ENCODE data around the gene MRPS31.
"Not testable (repeated sequence)": the region's sequence is repeated elsewhere in the genome, so short reads cannot be mapped to it uniquely, and the experiment has no call there.

The MRPS31 gene

DNA sequence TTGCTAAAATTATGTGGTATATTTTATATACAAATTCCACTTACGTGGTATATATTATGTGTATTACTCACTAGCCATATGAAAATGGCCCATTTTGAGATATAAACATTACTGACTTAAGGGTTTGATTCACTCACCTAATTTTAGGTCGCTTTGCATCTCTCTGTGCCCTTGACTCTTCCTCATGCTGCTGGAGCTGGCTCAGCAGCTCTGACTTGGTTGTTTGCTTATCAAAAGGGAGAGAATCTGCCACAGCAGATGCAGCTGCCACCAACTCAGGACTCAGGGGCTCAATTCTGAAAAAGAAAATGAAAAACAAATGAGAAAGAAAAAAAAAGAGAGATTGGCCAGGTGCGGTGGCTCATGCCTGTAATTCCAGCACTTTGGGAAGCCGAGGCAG lies 12.2 kb downstream of the MRPS31 start:
- DNase-seq: no peak

DNA sequence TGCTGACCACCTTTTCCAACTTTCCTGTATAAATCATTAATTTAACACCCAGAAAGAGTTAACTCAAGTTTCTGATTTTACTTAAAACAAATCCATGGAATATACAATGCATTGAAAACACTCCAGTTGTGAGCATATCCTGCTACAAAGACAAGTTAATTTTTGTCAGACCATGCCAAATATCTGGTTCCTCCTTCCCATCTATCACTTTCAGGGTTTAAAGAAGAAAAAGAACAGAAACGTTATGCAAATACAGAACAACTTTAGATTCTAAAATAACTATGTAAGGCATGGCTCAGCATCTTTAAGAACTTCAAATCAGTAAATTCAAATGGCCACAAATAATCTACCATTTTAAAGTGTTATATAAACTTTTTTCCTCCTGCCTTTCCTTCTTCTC lies 14.9 kb downstream of the MRPS31 start:
- DNase-seq: no peak

- DNase-seq: no peak
Observed at GRCh38 chr13:40755082-40755700, 15.8 kb downstream of the MRPS31 start.

GRCh38 chr13:40749327-40749726 lies 21.7 kb downstream of the MRPS31 start:
- no peak for DNase-seq

DNA sequence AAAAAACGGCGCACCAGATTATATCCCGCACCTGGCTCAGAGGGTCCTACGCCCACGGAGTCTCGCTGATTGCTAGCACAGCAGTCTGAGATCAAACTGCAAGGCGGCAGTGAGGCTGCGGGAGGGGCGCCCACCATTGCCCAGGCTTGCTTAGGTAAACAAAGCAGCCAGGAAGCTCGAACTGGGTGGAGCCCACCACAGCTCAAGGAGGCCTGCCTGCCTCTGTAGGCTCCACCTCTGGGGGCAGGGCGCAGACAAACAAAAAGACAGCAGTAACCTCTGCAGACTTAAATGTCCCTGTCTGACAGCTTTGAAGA lies 35.8 kb downstream of the MRPS31 start:
- not testable (repeated sequence) for DNase-seq

DNA sequence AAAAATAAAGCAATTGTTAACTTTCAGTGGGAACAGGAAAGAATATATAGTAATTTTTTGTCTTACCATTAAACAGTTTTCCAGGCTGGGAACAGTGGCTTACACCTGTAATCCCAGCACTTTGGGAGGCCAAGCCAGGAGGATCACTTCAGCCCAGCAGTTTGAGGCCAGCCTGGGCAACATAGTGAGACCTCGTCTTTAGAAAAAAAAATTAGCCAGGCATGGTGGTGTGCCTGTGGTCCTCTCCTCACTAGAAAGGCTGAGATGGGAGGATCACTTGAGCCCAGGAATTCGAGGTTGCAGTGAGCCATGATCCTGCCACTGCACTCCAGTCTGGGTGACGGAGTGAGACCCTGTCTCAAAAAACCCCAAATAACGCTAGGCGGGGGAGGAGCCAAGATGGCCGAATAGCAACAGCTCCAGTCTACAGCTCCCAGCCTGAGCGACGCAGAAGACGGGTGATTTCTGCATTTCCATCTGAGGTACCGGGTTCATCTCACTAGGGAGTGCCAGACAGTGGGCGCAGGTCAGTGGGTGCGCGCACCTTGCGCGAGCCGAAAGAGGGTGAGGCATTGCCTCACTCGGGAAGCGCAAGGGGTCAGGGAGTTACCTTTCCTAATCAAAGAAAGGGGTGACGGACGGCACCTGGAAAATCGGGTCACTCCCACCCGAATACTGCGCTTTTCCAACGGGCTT lies 36.3 kb downstream of the MRPS31 start:
- not testable (repeated sequence) for DNase-seq

GRCh38 chr13:40732658-40733057 lies 38.3 kb downstream of the MRPS31 start:
- DNase-seq: no peak

GRCh38 chr13:40728595-40728994 lies 42.4 kb downstream of the MRPS31 start:
- no peak for DNase-seq

- DNase-seq: not testable (repeated sequence)
Observed at GRCh38 chr13:40714433-40714832, 56.6 kb downstream of the MRPS31 start.

DNA sequence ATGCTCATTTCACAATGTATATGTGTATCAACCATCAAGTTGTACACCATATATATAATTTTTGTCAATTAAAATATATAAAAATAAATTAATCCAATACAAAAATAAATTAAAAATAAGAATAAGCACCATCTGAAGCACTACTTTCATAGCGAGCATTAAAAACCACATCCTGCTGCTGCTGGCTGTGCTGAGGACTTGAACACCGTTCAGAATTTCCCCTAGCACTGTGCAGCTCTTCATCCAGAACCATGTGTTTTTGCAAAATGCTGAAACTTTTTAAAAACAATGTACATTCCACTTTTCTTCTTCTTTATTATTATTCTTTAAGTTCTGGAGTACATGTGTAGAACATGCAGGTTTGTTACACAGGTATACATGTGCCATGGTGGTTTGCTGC lies 64.6 kb downstream of the MRPS31 start:
- DNase-seq: no peak

GRCh38 chr13:40697711-40698110 lies 73.3 kb downstream of the MRPS31 start:
- no peak for DNase-seq

GRCh38 chr13:40694426-40694825 lies 76.6 kb downstream of the MRPS31 start:
- DNase-seq: no peak

DNA sequence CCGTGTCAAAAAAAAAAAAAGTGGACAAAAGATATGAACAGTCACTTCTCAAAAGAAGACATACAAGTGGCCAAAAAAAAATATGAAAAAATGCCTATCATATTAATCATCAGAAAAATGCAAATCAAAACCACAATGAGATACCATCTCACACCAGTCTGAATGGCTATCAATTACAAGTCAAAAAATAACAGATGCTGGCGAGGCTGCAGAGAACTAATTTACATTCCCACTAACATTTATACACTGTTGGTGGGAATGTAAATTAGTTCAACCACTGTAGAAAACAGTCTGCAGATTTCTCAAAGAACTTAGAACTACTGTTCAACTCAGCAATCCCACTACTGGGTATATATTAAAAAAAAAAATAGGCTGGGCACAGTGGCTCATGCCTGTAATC lies 78.0 kb downstream of the MRPS31 start:
- DNase-seq: no peak

DNA sequence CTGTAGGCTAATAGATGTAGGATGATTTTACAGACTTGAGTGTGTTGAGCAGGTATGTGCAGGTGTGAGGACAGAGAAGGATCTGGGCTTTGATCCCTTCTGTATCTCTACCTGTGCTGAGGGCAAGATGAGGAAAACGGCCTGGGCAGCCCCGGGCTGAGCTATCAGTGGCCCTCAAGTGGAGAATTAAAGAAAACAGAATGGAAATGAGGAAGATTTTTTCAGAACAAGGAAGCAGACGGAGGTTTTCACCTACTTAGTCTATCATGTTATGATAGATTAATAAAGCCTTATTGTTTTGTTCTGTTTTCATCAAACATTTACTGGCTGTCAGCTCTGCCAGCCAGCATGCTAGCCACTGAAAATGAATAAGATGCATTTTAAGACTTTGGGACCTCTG lies 82.2 kb downstream of the MRPS31 start:
- DNase-seq: no peak

- DNase-seq: no peak
Observed at GRCh38 chr13:40682449-40683240, 88.3 kb downstream of the MRPS31 start.

DNA sequence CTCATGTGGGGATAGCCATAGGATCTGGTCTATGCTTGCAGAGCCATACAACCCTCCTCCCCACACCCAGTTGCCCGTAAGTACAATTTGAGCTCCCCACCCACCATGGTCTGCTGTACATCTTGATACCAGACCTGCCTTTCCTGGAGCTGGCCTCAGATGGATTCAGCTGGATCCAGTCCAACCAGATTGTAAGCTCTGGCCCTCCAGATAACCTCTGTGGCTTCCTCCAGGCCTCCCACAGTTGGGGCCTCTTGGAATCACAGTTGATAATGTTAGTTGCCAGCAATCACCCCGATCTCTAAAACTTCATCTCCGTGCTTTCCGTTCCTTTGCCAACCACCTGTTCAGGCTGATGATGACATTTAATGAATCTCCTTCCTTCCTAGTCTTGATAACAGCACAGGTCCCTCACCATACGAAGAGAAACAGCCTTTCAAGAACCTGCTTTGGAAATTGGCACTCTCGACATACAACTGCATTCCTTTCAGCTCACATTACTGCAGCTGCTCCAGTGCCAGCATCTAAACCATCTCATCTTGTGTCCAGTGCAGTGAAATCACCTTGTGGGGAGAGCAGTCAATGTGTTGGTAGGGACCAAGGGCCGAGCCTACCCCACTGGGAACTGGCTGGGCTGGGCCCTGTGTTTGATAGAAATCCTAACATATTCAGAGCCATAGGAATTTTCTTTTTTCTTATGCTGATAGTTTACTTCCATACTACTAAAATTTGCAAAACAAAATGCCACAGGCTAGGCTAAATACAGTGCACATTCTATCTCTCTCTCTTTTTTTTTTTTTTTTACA lies 89.4 kb downstream of the MRPS31 start:
- peak; percentile 52 for DNase-seq

GRCh38 chr13:40680659-40681323 lies 90.2 kb downstream of the MRPS31 start:
- no peak for DNase-seq

- no peak for DNase-seq
Observed at GRCh38 chr13:40679480-40679985, 91.5 kb downstream of the MRPS31 start.
